ENCODE measurements around the gene DLGAP1. TPM values are rescaled to one million over a fixed set of nuclear protein-coding genes. Genes with fewer than 3 reads are reported as not detected.

DLGAP1 gene
- total and polyA plus RNA-seq, 2 of the 8 experiments (the other 6 are each of a cell fraction or from before 2014, with no cell fraction given): 11.8 to 16.9 TPM

GRCh38 chr18:3566851-3567250 is 888.3 kb downstream of the DLGAP1 start (continued):
- TF ChIP-seq, protein P1, sequence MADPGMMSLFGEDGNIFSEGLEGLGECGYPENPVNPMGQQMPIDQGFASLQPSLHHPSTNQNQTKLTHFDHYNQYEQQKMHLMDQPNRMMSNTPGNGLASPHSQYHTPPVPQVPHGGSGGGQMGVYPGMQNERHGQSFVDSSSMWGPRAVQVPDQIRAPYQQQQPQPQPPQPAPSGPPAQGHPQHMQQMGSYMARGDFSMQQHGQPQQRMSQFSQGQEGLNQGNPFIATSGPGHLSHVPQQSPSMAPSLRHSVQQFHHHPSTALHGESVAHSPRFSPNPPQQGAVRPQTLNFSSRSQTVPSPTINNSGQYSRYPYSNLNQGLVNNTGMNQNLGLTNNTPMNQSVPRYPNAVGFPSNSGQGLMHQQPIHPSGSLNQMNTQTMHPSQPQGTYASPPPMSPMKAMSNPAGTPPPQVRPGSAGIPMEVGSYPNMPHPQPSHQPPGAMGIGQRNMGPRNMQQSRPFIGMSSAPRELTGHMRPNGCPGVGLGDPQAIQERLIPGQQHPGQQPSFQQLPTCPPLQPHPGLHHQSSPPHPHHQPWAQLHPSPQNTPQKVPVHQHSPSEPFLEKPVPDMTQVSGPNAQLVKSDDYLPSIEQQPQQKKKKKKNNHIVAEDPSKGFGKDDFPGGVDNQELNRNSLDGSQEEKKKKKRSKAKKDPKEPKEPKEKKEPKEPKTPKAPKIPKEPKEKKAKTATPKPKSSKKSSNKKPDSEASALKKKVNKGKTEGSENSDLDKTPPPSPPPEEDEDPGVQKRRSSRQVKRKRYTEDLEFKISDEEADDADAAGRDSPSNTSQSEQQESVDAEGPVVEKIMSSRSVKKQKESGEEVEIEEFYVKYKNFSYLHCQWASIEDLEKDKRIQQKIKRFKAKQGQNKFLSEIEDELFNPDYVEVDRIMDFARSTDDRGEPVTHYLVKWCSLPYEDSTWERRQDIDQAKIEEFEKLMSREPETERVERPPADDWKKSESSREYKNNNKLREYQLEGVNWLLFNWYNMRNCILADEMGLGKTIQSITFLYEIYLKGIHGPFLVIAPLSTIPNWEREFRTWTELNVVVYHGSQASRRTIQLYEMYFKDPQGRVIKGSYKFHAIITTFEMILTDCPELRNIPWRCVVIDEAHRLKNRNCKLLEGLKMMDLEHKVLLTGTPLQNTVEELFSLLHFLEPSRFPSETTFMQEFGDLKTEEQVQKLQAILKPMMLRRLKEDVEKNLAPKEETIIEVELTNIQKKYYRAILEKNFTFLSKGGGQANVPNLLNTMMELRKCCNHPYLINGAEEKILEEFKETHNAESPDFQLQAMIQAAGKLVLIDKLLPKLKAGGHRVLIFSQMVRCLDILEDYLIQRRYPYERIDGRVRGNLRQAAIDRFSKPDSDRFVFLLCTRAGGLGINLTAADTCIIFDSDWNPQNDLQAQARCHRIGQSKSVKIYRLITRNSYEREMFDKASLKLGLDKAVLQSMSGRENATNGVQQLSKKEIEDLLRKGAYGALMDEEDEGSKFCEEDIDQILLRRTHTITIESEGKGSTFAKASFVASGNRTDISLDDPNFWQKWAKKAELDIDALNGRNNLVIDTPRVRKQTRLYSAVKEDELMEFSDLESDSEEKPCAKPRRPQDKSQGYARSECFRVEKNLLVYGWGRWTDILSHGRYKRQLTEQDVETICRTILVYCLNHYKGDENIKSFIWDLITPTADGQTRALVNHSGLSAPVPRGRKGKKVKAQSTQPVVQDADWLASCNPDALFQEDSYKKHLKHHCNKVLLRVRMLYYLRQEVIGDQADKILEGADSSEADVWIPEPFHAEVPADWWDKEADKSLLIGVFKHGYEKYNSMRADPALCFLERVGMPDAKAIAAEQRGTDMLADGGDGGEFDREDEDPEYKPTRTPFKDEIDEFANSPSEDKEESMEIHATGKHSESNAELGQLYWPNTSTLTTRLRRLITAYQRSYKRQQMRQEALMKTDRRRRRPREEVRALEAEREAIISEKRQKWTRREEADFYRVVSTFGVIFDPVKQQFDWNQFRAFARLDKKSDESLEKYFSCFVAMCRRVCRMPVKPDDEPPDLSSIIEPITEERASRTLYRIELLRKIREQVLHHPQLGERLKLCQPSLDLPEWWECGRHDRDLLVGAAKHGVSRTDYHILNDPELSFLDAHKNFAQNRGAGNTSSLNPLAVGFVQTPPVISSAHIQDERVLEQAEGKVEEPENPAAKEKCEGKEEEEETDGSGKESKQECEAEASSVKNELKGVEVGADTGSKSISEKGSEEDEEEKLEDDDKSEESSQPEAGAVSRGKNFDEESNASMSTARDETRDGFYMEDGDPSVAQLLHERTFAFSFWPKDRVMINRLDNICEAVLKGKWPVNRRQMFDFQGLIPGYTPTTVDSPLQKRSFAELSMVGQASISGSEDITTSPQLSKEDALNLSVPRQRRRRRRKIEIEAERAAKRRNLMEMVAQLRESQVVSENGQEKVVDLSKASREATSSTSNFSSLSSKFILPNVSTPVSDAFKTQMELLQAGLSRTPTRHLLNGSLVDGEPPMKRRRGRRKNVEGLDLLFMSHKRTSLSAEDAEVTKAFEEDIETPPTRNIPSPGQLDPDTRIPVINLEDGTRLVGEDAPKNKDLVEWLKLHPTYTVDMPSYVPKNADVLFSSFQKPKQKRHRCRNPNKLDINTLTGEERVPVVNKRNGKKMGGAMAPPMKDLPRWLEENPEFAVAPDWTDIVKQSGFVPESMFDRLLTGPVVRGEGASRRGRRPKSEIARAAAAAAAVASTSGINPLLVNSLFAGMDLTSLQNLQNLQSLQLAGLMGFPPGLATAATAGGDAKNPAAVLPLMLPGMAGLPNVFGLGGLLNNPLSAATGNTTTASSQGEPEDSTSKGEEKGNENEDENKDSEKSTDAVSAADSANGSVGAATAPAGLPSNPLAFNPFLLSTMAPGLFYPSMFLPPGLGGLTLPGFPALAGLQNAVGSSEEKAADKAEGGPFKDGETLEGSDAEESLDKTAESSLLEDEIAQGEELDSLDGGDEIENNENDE (IDR thresholded peaks at IDR 0.05; ENCODE audit: insufficient replicate concordance, low read length): no peak
